A673 (cell line): ENCODE measurements around the gene TNFRSF6B.
"Not testable (repeated sequence)": the region's sequence is repeated elsewhere in the genome, so short reads cannot be mapped to it uniquely, and the experiment has no call there.

Source experiments
- CTCF ChIP-seq: fragments of 300-800, 200-600 bp; sonication (generic); conservative IDR thresholded peaks from 2 replicates; pipeline ENCODE4 v1.5.1; 2017; ENCODE audit warnings: low read depth, mild to moderate bottlenecking, antibody characterized with exemption, low read length, moderate library complexity, mixed read lengths
- EZH2 ChIP-seq: fragments of 200-600 bp; sonication (generic); IDR thresholded peaks from 2 replicates; pipeline ENCODE4 v1.6.1; 2017; ENCODE audit warnings: borderline replicate concordance, low read depth, mild to moderate bottlenecking, mixed read lengths, antibody characterized with exemption, low read length; ENCODE audit not compliant: poor library complexity, severe bottlenecking

DNA sequence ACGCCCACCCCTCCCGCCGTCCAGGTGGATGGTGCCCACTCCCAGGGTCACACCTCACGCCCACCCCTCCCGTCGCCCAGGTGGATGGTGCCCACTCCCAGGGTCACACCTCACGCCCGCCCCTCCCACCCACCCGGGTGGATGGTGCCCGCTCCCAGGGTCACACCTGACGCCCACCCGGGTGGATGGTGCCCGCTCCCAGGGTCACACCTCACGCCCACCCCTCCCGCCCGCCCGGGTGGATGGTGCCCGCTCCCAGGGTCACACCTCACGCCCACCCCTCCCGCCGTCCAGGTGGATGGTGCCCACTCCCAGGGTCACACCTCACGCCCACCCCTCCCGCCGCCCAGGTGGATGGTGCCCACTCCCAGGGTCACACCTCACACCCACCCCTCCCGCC lies 46.0 kb upstream of the TNFRSF6B start:
- TF ChIP-seq CTCF, EZH2: not testable (repeated sequence)
